Tongue (tissue), 3 donors: ENCODE data around the gene SLC27A5. TPM values are rescaled to one million over a fixed set of nuclear protein-coding genes. Genes with fewer than 3 reads are reported as not detected.
"Not testable (repeated sequence)": the region's sequence is repeated elsewhere in the genome, so short reads cannot be mapped to it uniquely, and the experiment has no call there.

Source experiments
- DNase-seq: peaks from one replicate; pipeline ENCODE4 v3.0.0-alpha.2; 2015
- small RNA-seq: library from RNA; depleted of rRNA; stranded (forward); fragments of <200 nt; gene quantifications from one replicate; pipeline ENCODE3, GENCODE V24; 2014; ENCODE audit warnings: low replicate concordance
- total RNA-seq: library from RNA; depleted of rRNA; stranded (reverse); fragments of >200 nt; gene quantifications from one replicate; pipeline ENCODE4 v1.2.3, GENCODE V29; 2014

Gene SLC27A5
- total RNA-seq, 1 donor from 2014 or later: 1.3 TPM

- no peak for DNase-seq
These were observed 43.5 kb downstream of the SLC27A5 start for GRCh38 chr19:58468216-58468839.

DNA sequence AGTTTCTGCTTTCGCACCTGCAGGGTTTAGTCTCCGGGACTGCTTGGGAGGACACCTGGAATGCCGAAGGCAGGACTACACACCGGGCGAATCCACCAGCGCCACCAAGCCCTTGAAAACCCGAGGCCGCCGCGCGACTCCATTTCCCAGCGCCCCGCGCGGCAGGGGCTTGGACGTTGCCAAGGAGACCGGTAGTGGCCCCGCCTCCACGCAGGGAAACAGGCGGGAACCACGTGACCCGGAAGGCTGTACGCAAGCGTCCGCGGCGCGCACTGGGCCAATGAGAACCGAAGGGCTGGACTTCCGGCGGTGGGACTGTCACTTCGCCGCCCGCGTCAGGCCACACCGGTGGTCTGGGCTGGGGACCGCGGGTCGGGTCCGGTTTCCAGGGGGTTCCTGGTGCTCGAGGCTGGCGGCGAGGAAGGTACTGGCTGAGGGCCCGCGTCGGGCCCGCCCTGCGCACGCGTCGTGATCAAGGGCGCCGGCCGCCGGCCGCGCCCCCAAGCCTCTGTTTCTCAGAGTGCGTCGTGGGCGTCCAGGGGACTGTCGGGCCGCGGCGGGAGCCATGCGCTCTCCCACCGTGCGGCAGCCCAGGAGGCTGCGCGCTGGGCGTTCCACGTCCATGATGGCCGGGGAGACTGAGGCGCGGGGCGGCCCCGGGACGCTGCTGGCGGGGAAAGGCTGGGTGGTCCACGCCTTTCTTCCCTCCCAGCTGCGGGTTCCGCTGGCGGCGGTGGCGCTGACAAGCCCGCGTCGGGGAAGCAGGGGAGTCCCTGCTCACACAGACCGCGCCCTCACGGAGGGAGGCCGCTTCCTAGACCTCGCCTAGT is 44.8 kb downstream of the SLC27A5 start, which contains the start of gene ZNF324:
ZNF324 (plus strand) TSS at position 321 of the 830 bp plus-strand sequence. CDS start 2,106 bp downstream, outside the sequence.
- DNase-seq: peak; percentile 99

GRCh38 chr19:58466089-58466759 is 45.6 kb downstream of the SLC27A5 start:
- DNase-seq: no peak

DNA sequence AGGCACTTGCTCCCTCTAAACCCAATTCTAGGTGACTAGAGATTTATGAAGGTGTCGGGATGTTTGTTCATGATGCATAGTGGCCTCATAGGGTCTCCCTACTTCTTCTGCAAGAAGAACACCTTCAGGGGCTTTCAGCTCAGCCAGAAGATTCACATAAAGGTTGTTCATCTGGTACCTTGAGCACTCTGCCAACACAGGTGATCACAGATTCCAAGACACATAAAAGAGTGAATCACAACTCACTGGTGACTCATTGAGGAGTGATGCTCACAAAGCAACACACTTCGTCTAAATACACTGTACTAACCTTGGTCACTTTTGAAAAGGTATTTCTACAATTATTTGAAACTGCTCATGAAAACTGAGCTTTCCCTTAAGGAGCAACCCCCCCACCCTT is 51.8 kb downstream of the SLC27A5 start:
- DNase-seq: no peak

- no peak for DNase-seq
These were observed 55.7 kb downstream of the SLC27A5 start for GRCh38 chr19:58456111-58456510.

- no peak for DNase-seq
These were observed 56.5 kb downstream of the SLC27A5 start for GRCh38 chr19:58455306-58455705.

DNA sequence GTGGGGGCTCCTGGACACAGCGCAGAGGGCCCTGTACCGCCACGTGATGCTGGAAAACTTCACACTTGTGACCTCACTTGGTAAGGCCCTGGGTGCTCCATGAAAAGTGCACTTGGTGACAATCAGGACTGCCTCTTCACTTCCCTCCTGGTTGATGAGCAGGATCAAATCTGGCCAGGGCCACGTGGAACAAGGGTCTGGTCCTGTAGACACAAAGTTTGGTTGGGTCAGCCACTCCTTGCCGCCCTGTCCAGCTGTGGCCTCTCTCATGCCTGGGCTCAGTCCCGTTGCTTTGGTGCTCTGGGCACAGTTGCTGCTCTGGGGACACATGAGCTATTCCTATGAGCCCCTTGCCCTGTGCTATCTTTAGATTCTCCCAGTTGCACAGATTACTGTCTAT is 58.0 kb downstream of the SLC27A5 start:
- no peak for DNase-seq

GRCh38 chr19:58451358-58452101 is 60.3 kb downstream of the SLC27A5 start, which contains the start of gene ZNF324B:
Gene ZNF324B (plus strand): TSS chr19:58451622. CDS start chr19:58453702, 2,080 bp downstream.
- peak; percentile 99 for DNase-seq

- no peak for DNase-seq
These were observed 60.9 kb downstream of the SLC27A5 start for GRCh38 chr19:58450856-58451357.

DNA sequence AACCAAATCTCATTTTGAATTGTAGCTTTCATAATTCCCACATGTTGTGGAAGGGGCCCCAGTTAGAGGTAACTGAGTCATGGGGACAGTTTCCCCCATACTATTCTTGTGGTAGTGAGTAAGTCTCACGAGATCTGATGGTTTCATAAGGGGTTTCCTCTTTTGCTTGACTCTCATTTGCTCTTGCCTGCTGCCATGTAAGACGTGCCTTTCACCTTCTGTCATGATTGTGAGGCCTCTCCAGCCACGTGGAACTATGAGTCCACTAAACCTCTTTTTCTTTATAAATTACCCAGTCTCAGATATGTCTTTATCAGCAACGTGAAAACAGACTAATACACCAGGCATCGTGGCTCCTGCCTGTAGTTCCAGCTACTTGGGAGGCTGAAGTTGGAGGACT is 61.8 kb downstream of the SLC27A5 start:
- not testable (repeated sequence) for DNase-seq

DNA sequence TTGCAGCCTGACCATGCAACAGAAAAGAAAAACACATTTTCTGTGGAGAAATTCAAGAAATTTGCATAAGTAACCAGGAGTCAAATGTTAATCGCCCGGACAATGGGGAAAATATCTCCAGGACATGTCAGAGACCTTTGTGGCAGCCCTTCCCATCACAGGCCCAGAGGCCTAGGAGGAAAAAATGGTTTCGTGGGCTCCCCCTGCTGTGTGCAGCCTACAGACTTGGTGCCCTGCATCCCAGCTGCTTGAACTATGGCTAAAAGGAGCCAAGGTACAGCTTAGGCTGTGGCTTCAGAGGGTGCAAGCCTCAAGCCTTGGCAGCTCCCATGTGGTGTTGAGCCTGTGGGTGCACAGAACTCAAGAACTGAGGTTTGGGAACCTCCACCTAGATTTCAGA is 62.9 kb downstream of the SLC27A5 start:
- not testable (repeated sequence) for DNase-seq

Small RNAs within 50 kb of the gene (small RNA-seq; reads per million reads assigned to genes)
- 0.11 reads per million for gene MIR6807
- gene RN7SL525P: not detected
- gene RN7SL693P: not detected
- not detected for gene RNU6-1337P

Other genes with a start within 250 kb of the SLC27A5 start
- 9.5 TPM for gene ZNF8, start 233.0 kb downstream of the SLC27A5 start, total RNA-seq
- 37.8 TPM for gene ERVK3-1, start 206.6 kb downstream of the SLC27A5 start, total RNA-seq
- 2.5 TPM for gene ZSCAN22, start 185.0 kb downstream of the SLC27A5 start, total RNA-seq
- 5.7 TPM for gene A1BG, start 158.5 kb downstream of the SLC27A5 start, total RNA-seq
- 4.9 TPM for gene ZNF497, start 149.2 kb downstream of the SLC27A5 start, total RNA-seq
- 1.5 TPM for gene ZNF837, start 131.0 kb downstream of the SLC27A5 start, total RNA-seq
- 1,593 TPM for gene RPS5, start 124.7 kb downstream of the SLC27A5 start, total RNA-seq
- not detected for gene RNF225, start 116.3 kb downstream of the SLC27A5 start, total RNA-seq
- 11.0 TPM for gene ZNF584, start 103.3 kb downstream of the SLC27A5 start, total RNA-seq
- 7.0 TPM for gene ZNF132, start 71.8 kb downstream of the SLC27A5 start, total RNA-seq
- gene ZNF324B, start 60.4 kb downstream of the SLC27A5 start, total RNA-seq: 5.9 TPM
- gene ZNF324, start 44.9 kb downstream of the SLC27A5 start, total RNA-seq: 16.5 TPM
- gene ZNF446, start 35.6 kb downstream of the SLC27A5 start, total RNA-seq: 8.9 TPM
- gene ZBTB45, start 7.8 kb upstream of the SLC27A5 start, total RNA-seq: 3.7 TPM
- gene TRIM28, start 32.1 kb upstream of the SLC27A5 start, total RNA-seq: 251 TPM
- gene CHMP2A, start 43.1 kb upstream of the SLC27A5 start, total RNA-seq: 49.4 TPM
- 37.5 TPM for gene UBE2M, start 46.6 kb upstream of the SLC27A5 start, total RNA-seq
- gene MZF1, start 61.3 kb upstream of the SLC27A5 start, total RNA-seq: 21.6 TPM